Measurements from ENCODE around the gene TRAF3IP1.
A peak's percentile ranks its signal among the peaks of the same experiment; 100 is the strongest.
"Not testable (repeated sequence)": the region's sequence is repeated elsewhere in the genome, so short reads cannot be mapped to it uniquely, and the experiment has no call there.

The TRAF3IP1 gene, protein sequence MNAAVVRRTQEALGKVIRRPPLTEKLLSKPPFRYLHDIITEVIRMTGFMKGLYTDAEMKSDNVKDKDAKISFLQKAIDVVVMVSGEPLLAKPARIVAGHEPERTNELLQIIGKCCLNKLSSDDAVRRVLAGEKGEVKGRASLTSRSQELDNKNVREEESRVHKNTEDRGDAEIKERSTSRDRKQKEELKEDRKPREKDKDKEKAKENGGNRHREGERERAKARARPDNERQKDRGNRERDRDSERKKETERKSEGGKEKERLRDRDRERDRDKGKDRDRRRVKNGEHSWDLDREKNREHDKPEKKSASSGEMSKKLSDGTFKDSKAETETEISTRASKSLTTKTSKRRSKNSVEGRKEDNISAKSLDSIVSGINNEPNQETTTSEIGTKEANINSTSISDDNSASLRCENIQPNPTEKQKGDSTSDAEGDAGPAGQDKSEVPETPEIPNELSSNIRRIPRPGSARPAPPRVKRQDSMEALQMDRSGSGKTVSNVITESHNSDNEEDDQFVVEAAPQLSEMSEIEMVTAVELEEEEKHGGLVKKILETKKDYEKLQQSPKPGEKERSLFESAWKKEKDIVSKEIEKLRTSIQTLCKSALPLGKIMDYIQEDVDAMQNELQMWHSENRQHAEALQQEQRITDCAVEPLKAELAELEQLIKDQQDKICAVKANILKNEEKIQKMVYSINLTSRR

DNA sequence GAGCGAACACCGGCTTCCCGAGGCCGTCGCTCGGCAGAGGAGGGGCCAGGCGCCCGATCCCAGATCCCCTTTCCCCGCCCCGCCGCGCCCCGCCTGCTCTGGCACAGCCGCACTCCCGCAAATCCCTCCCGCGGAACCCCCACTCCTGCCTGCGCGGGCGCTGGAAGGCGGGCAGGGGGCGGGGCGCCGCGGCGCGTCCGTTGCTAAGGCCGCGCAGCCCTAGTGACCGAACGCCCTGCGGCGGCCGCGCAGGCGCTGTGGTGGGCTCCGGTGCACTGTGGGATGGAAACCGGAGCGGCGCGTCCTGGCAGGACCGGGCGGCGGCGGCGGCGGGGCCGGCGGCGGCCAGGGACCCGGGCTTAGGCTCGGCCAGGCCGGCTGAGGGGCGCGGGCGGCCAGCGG, at the start of gene TRAF3IP1:
TRAF3IP1 (plus strand) TSS at position 273 of the 402 bp plus-strand sequence. CDS start 145 bp downstream, outside the sequence.
- peak; percentile 34 for DNase-seq

DNA sequence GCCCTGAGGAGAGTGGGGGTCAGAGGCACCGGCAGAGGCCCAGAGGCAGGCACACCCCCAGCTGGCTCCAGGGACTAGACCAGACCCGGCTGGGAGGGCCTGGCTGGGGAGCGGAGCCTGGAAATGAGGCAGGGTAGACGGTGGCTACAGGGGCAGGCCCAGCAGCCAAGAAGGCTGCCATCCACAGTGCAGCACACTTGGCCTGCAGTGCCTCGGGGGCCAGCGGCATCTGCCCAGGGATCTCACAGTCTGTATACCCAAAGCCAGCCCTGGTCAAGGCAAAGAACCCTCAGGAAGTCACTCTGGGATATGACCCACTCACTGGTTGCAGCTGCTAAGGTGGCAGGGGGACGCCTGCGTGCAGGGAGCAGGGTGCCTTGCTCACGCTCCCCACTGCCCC, 49.7 kb upstream of the TRAF3IP1 start:
- no peak for DNase-seq

DNA sequence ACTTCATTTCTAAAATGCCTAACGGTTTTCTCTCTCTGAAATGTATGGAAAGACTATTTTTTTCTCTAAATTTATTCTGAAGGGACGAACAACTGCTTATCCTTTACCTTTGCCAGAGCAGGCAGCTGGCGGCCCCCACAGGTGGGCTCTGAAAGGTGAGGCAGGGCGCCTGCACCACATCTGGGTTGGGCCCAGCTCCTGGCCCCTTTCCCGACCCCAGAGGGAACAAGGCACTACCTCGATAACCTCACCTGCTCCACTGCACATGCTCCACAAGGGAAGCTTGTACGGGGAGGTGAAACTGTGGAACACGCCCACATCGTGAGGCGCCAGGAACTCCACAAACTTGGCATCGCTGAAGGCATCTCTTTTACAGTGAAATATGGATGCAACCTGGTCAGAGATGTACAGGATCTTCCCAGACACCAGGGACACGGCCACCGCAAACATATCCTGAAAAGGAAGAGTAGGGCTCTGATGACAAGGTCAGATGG, 49.2 kb upstream of the TRAF3IP1 start:
- DNase-seq: no peak

DNA sequence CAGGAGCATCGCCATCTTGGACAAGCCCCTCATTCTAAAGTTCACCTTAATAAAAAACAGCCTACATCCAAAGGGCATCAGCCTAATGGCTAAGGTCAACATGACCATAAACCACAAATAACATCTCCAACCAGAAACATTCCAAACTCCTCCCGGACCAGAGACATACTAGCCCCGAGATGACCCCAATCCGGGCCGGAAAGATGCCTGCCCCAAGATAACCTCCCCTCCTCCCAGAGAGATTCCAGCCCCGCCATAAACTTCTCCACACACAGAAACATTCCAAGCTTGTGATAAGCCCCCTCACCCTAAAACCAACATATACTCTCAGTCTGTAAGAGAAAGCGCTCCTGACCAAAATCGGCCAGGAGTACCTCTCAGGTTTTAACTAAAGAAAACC, 48.6 kb upstream of the TRAF3IP1 start:
- not testable (repeated sequence) for DNase-seq

DNA sequence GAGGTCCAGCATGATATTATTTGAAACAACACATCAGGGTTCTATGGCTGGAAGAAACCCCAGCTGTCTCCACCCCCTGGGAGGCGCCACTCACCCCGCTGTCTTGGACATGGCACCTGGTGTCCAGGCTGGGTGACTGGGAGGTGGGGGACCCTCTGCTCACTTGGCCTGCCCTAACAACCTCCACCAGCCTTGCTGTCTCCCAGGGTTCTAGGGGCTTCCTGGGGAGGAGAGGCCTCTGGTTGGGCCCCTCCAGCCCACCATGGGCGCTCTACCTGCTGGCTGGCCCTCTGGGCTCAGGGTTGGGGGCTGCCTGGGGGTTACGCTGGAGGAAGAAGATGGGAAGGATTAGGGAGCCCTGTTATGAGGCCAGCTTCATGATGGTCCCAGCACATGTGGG, 48.2 kb upstream of the TRAF3IP1 start:
- no peak for DNase-seq

DNA sequence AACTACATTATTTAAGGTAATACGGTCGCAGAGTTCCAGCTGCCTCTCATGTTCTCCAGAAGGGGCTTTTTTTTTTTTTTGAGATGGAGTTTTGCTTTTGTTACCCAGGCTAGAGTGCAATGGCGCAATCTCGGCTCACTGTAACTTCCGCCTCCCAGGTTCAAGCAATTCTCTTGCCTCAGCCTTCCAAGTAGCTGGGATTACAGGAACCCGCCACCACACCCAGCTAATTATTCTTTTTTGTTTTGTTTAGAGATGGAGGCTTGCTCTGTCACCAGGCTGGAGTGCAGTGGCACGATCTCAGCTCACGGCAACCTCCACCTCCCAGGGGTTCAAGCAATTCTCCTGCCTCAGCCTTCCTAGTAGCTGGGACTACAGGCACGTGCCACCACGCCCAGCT, 46.9 kb upstream of the TRAF3IP1 start:
- not testable (repeated sequence) for DNase-seq

- no peak for DNase-seq
Measured at GRCh38 chr2:238274152-238274865, 46.0 kb upstream of the TRAF3IP1 start.

GRCh38 chr2:238277695-238278094, 42.6 kb upstream of the TRAF3IP1 start:
- DNase-seq: no peak

DNA sequence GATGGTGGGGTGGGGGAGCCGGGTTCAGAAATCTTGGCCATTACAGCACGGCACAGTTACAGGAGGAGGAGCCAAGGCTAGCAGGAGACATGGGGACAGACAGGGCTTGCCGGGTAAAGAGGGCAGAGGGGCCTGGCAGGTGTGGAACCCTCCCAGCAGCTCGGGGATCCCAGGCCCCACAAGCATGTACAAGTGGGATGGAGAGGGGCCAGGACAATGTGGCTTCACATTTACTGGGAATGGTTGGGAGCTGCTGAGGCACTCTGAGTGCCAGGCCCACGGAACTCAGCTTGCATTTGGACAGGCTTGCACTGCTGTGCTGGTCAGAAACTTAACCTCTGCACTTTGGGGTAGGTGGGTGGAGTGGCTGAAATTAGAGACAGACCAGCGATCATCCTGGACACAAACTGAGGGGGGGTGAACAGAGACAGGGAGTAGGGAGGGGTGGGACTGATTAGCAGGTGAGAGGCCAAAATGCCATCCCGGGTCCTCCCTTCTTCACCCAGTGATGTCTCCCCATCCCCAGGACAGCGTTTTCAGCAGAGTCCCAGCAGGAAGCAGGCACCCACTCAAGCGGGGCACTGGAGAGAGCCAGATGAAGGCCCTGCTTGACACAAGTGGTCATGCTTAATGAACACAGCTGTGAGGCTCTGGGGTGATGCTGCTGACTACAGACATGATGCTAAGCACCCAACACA, 41.5 kb upstream of the TRAF3IP1 start:
- no peak for DNase-seq

GRCh38 chr2:238279324-238279682, 41.0 kb upstream of the TRAF3IP1 start:
- no peak for DNase-seq

- no peak for DNase-seq
Measured at GRCh38 chr2:238280083-238280825, 40.1 kb upstream of the TRAF3IP1 start.

DNA sequence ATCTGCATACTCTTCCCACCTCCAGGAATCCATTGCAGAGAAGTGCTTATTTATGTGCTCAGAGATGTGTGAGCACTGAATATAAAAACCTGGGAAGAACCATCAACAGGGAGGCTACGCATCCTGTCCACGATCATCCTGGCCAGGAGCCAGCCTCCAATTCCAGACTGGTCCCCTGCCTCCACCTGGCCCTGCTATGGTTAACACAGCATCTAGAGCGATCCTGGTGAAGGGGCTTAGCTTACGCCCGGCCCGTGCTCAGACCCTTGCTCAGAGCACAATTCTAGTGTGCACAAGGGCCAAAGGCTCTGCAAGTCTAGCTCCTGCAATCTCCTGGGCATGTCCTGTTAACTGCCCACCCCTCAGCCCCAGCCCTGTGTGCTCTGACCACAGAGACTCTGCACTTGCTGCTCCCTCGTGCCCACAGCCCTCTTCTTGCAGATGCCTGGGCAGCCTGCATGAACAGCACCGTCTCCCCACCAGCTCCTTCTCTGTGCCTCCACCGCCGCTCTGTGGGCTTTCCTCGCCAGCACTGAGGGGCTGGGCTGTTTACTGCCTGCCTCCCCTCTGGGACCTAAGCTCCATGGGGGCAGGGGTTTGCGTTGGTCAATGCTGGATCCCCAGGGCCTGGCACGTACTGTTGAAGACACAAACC, 38.4 kb upstream of the TRAF3IP1 start:
- no peak for DNase-seq

DNA sequence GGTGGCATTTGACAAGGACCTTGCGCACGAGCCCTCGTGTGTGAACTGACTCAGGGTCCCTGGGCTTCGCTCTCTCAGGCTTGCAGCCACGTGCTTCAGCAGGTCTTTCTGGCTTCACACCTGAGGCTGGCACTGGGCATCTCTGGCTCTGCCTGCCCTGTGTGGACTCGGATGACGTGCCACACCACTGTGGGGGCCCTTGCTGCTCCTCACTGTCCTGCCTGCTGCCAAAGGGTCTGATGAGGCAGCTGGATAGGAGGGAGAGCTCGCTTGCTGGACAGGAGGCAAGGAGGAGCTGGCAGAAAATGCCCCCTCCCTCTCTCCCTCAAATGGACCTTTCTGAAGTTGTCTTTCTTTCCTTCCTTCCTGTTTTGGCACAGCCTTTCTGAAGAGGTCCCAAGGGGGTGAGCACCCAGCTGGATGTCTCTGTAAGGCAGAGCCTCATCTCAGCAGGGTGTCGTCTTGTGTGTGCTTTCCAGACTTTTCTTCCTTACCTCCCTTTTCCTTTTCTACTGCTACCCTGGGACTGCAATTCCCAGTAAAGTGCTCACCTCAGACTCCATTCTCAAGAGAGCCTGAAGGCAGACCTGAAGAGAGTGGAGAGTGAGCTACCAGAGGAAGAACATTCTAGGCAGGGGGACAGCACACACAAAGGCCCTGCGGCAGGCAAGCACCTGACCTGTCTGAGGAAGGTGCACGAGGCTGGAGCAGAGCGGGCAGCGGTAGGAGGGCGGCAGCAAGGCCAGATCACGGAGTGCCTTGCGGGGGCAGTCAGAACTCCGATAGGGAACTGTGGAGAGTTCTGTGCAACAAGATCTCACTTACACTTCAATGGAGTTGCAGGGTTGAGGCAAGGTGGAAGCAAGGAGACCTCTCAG, 37.2 kb upstream of the TRAF3IP1 start:
- no peak for DNase-seq

DNA sequence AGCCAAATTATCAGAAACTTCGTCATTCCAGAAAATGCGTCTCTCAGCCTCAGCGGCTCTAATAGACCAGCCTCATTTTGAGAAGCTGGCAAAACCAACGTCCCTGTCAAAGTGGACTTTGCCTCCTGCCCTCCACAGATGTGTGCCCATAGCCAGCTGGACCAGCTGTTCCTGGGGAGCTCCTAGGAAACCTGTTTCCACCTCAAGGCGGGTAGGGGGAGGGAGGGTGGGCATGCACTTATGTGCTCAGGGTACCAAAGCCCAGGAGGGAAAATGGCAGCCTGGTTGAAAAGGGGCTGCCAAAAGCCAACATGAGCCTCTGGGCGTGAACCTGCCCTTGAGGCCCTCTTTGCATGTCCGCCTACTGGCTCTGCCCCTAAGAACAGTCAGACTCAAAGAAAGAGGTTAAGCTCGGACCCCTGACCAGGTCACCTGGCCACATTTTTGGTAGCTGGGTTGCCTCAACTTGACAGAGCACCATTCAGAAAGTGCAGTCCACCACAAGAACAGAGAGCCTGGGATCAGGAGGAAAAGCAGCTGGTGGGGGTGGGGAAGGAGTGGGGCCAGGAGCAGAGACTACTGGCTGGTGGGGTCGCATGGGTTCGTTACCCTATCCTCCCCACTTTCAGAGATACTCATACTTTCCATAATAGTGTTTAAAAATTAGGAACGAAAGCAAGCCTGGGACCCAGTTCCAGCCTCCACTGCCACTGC, 35.4 kb upstream of the TRAF3IP1 start:
- DNase-seq: no peak

GRCh38 chr2:238285653-238286082, 34.6 kb upstream of the TRAF3IP1 start:
- DNase-seq: no peak

GRCh38 chr2:238286095-238286494, 34.2 kb upstream of the TRAF3IP1 start:
- DNase-seq: no peak

- DNase-seq: no peak
Measured at GRCh38 chr2:238286551-238286950, 33.8 kb upstream of the TRAF3IP1 start.

- DNase-seq: no peak
Measured at GRCh38 chr2:238286987-238287736, 33.2 kb upstream of the TRAF3IP1 start.
